WTC11 (cell line): ENCODE data around the gene EHD4. TPM values are rescaled to one million over a fixed set of nuclear protein-coding genes. Genes with fewer than 3 reads are reported as not detected.

ENCODE experiments used
- ATAC-seq: fragments of 200-7000 bp; cut with Tn5 transposase; 2 replicates; pipeline ENCODE4 v1.10.0; 2021; ENCODE audit warnings: mild to moderate bottlenecking, moderate library complexity
- CTCF ChIA-PET: fragments of 300-600 bp; sonication (Branson Sonifier 250); formaldehyde crosslinking; loops from one replicate; lab custom pipeline; 2021; ENCODE audit warnings: antibody characterized with exemption; lab: Charles Lee
- POLR2A ChIA-PET: fragments of 350-600 bp; sonication (Branson Sonifier 250); formaldehyde crosslinking; loops from one replicate; lab custom pipeline; 2021; ENCODE audit warnings: antibody characterized with exemption; lab: Charles Lee
- DNase-seq: peaks from one replicate; pipeline ENCODE4 v3.0.0; 2021; ENCODE audit warnings: low spot score
- H3K27ac Mint-ChIP-seq: 2 replicates; pipeline ENCODE4 v1.8.0; 2021; ENCODE audit warnings: mixed read lengths
- H3K27me3 Mint-ChIP-seq: 2 replicates; pipeline ENCODE4 v1.8.0; 2021; ENCODE audit warnings: low read depth, mild to moderate bottlenecking, moderate library complexity, mixed read lengths
- H3K36me3 Mint-ChIP-seq: 2 replicates; pipeline ENCODE4 v1.8.0; 2021; ENCODE audit warnings: mixed read lengths
- H3K4me1 Mint-ChIP-seq: 2 replicates; pipeline ENCODE4 v1.8.0; 2022; ENCODE audit warnings: mixed read lengths
- H3K4me3 Mint-ChIP-seq: 2 replicates; pipeline ENCODE4 v1.8.0; 2021; ENCODE audit warnings: mild to moderate bottlenecking, moderate library complexity, mixed read lengths
- H3K9me3 Mint-ChIP-seq: 2 replicates; pipeline ENCODE4 v1.8.0; 2021; ENCODE audit warnings: mixed read lengths
- ARID4B ChIP-seq: sonication (generic); formaldehyde crosslinking; IDR thresholded peaks from 2 replicates; pipeline ENCODE4 v1.8.0; 2023; ENCODE audit warnings: missing genetic modification reagents, mild to moderate bottlenecking, borderline replicate concordance
- ATF3 ChIP-seq: sonication (generic); formaldehyde crosslinking; conservative IDR thresholded peaks from 2 replicates; pipeline ENCODE4 v1.8.1; 2022; ENCODE audit warnings: mild to moderate bottlenecking, missing genetic modification reagents
- ERG ChIP-seq: fragments of 250-450 bp; sonication (Bioruptor Pico); IDR thresholded peaks from 2 replicates; pipeline ENCODE4 v1.8.0; 2021; ENCODE audit warnings: mild to moderate bottlenecking
- ESRRA ChIP-seq: sonication (generic); formaldehyde crosslinking; IDR thresholded peaks from 2 replicates; pipeline ENCODE4 v1.8.1; 2022; ENCODE audit warnings: mild to moderate bottlenecking, missing genetic modification reagents, borderline replicate concordance
- ETV6 ChIP-seq: sonication (generic); formaldehyde crosslinking; IDR thresholded peaks from 2 replicates; pipeline ENCODE4 v1.8.1; 2022; ENCODE audit warnings: mild to moderate bottlenecking, missing genetic modification reagents
- HMGA2 ChIP-seq: fragments of 250-450 bp; sonication (Bioruptor Pico); IDR thresholded peaks from 2 replicates; pipeline ENCODE4 v1.4.0; 2021; ENCODE audit warnings: mild to moderate bottlenecking, moderate library complexity
- HMGXB4 ChIP-seq: sonication (generic); formaldehyde crosslinking; IDR thresholded peaks from 2 replicates; pipeline ENCODE4 v1.8.1; 2023; ENCODE audit warnings: mild to moderate bottlenecking, moderate library complexity, missing genetic modification reagents
- IRF2 ChIP-seq: sonication (generic); formaldehyde crosslinking; IDR thresholded peaks from 2 replicates; pipeline ENCODE4 v1.8.0; 2022; ENCODE audit warnings: low read depth, missing genetic modification reagents, borderline replicate concordance
- KAT7 ChIP-seq: sonication (generic); formaldehyde crosslinking; IDR thresholded peaks from 2 replicates; pipeline ENCODE4 v1.8.1; 2023; ENCODE audit warnings: missing genetic modification reagents, mild to moderate bottlenecking, borderline replicate concordance
- MYBL2 ChIP-seq: sonication (generic); formaldehyde crosslinking; IDR thresholded peaks from 2 replicates; pipeline ENCODE4 v1.8.1; 2023; ENCODE audit warnings: mild to moderate bottlenecking, moderate library complexity, missing genetic modification reagents
- PREB ChIP-seq: sonication (generic); formaldehyde crosslinking; IDR thresholded peaks from 2 replicates; pipeline ENCODE4 v1.8.1; 2022; ENCODE audit warnings: mild to moderate bottlenecking, missing genetic modification reagents, moderate library complexity, borderline replicate concordance
- STAT6 ChIP-seq: sonication (generic); formaldehyde crosslinking; conservative IDR thresholded peaks from 2 replicates; pipeline ENCODE4 v1.8.1; 2023; ENCODE audit warnings: mild to moderate bottlenecking, low read depth, missing genetic modification reagents, moderate library complexity
- TCF7 ChIP-seq: sonication (generic); formaldehyde crosslinking; IDR thresholded peaks from 2 replicates; pipeline ENCODE4 v1.8.0; 2022; ENCODE audit warnings: mild to moderate bottlenecking, low read depth, missing genetic modification reagents, moderate library complexity
- TEAD1 ChIP-seq: sonication (generic); formaldehyde crosslinking; IDR thresholded peaks from 2 replicates; pipeline ENCODE4 v1.8.0; 2022; ENCODE audit warnings: mild to moderate bottlenecking, missing genetic modification reagents
- USF2 ChIP-seq: sonication (generic); formaldehyde crosslinking; IDR thresholded peaks from 2 replicates; pipeline ENCODE4 v1.8.1; 2023; ENCODE audit warnings: mild to moderate bottlenecking, missing genetic modification reagents, moderate library complexity
- ZNF121 ChIP-seq: sonication (generic); formaldehyde crosslinking; IDR thresholded peaks from 2 replicates; pipeline ENCODE4 v1.8.0; 2023; ENCODE audit warnings: missing genetic modification reagents
- ZNF671 ChIP-seq: fragments of 250-450 bp; sonication (Bioruptor Pico); IDR thresholded peaks from 2 replicates; pipeline ENCODE4 v1.8.0; 2021; ENCODE audit warnings: mild to moderate bottlenecking
- total RNA-seq: library from RNA; stranded (reverse); gene quantifications from 3 replicates; pipeline ENCODE4 v1.2.3, GENCODE V29; 2021

Gene EHD4
- total RNA-seq, 1 experiment from 2014 or later: 23.9 TPM

- H3K9me3 Mint-ChIP-seq: peaks cover 7% of the 10 kb centered on the region
- H3K27me3 Mint-ChIP-seq: no peaks in the 10 kb centered on the region
- no peak for DNase-seq
- H3K36me3 Mint-ChIP-seq: peaks cover 14% of the 10 kb centered on the region
- no peak overlapping the region for H3K4me3 Mint-ChIP-seq
- TF ChIP-seq USF2 (CRISPR knock-in tag) (no peak), TCF7 (CRISPR knock-in tag) (no peak), PREB (CRISPR knock-in tag) (no peak), MYBL2 (CRISPR knock-in tag) (no peak), STAT6 (CRISPR knock-in tag) (no peak), IRF2 (CRISPR knock-in tag) (no peak), KAT7 (CRISPR knock-in tag) (no peak), ERG (CRISPR knock-in tag) (no peak), ETV6 (CRISPR knock-in tag) (no peak), ZNF671 (no peak), ESRRA (CRISPR knock-in tag) (no peak), ZNF121 (CRISPR knock-in tag) (no peak), TEAD1 (CRISPR knock-in tag) (no peak), HMGXB4 (CRISPR knock-in tag) (no peak)
- ChIA-PET POLR2A (no interaction called here), CTCF (interaction anchor here (0.6 to 1.6 kb wide), 3 partner anchors 11 to 186 kb away, joined by 3 to 5 read pairs (median 3); no protein-coding TSS in a partner anchor)
- H3K4me1 Mint-ChIP-seq: peaks cover 38% of the 10 kb centered on the region
- no peak for ATAC-seq
- no peak overlapping the region for H3K27ac Mint-ChIP-seq
Measured at GRCh38 chr15:41966920-41967465, 5.4 kb downstream of the EHD4 start.

- no peak for ATAC-seq
- peak overlapping the region; percentile 37; the same call in 1 of the 2 replicates for H3K27ac Mint-ChIP-seq
- H3K4me1 Mint-ChIP-seq: peaks cover 38% of the 10 kb centered on the region
- H3K36me3 Mint-ChIP-seq: peaks cover 18% of the 10 kb centered on the region
- POLR2A ChIA-PET: no interaction called here
- no peak overlapping the region for H3K4me3 Mint-ChIP-seq
- no peaks in the 10 kb centered on the region for H3K27me3 Mint-ChIP-seq
- DNase-seq: no peak
- CTCF ChIA-PET: interaction anchor here (0.6 to 1.6 kb wide), 3 partner anchors 10 to 186 kb away, joined by 3 to 5 read pairs (median 3); no protein-coding TSS in a partner anchor
- H3K9me3 Mint-ChIP-seq: peaks cover 10% of the 10 kb centered on the region
- TF ChIP-seq ATF3 (CRISPR knock-in tag) (no peak), ARID4B (CRISPR knock-in tag) (no peak), HMGA2 (CRISPR knock-in tag) (no peak), STAT6 (CRISPR knock-in tag) (no peak), TEAD1 (CRISPR knock-in tag) (no peak)
Measured at GRCh38 chr15:41966414-41966812, 5.9 kb downstream of the EHD4 start.
